Thoracic aorta (tissue), 2 donors: Measurements from ENCODE around the gene RAD54L. TPM values are rescaled to one million over a fixed set of nuclear protein-coding genes. Genes with fewer than 3 reads are reported as not detected.
"Not testable (repeated sequence)": the region's sequence is repeated elsewhere in the genome, so short reads cannot be mapped to it uniquely, and the experiment has no call there.

Experiments
- ATAC-seq: fragments of 150-250 bp; one replicate; pipeline ENCODE4 v1.8.0; 2017; ENCODE audit warnings: low read depth; ENCODE audit not compliant: insufficient number of reproducible peaks, low FRiP score
- DNase-seq: peaks from one replicate; pipeline ENCODE4 v3.0.0-alpha.2; 2020; ENCODE audit warnings: low spot score
- H3K27ac ChIP-seq, 2 donors: fragments of 200-600 bp; sonication (generic); 1 replicate in 1 of 2; 2 replicates in 1 of 2; pipeline ENCODE4 v1.5.1; 2016; ENCODE audit warnings: mild to moderate bottlenecking in 2 of 2, moderate library complexity in 2 of 2
- H3K27me3 ChIP-seq: fragments of 200-600 bp; sonication (generic); replicated peaks from 2 replicates; pipeline ENCODE4 v1.6.0; 2016; ENCODE audit warnings: mild to moderate bottlenecking; ENCODE audit not compliant: insufficient read depth
- H3K36me3 ChIP-seq: fragments of 200-600 bp; sonication (generic); one replicate; pipeline ENCODE4 v1.5.1; 2016
- H3K4me1 ChIP-seq, 2 donors: fragments of 200-600 bp; sonication (generic); 1 replicate in 1 of 2; 2 replicates in 1 of 2; pipeline versions ENCODE4 v1.5.1 to v1.6.0; 2016; ENCODE audit warnings: low read depth in 2 of 2, mild to moderate bottlenecking in 1 of 2; ENCODE audit not compliant: control insufficient read depth in 1 of 2
- H3K4me3 ChIP-seq: fragments of 200-600 bp; sonication (generic); 2 replicates; pipeline ENCODE4 v1.5.1; 2016; ENCODE audit warnings: mild to moderate bottlenecking
- H3K9me3 ChIP-seq: fragments of 200-600 bp; sonication (generic); 2 replicates; pipeline ENCODE4 v1.5.1; 2016
- CTCF ChIP-seq: fragments of 200-600 bp; sonication (generic); IDR thresholded peaks from one replicate; pipeline ENCODE4 v1.5.1; 2019; ENCODE audit warnings: antibody characterized with exemption
- total RNA-seq, 2 donors: library from RNA; depleted of rRNA; stranded (reverse); fragments of >200 nt; gene quantifications; one replicate each; pipeline versions ENCODE4 v1.1.0 to v1.2.3, GENCODE V29; 2016

The RAD54L gene
- total RNA-seq, 2 donors from 2014 or later, result 0.68 to 4.1 TPM

- no peaks in the 10 kb centered on the region for H3K27me3 ChIP-seq
- H3K4me3 ChIP-seq, result no peak overlapping the region
- peaks cover 3 to 10% of the 10 kb centered on the region in 2 donors for H3K4me1 ChIP-seq
- peaks cover 3% of the 10 kb centered on the region for H3K36me3 ChIP-seq
- no peaks in the 10 kb centered on the region for H3K9me3 ChIP-seq
- ATAC-seq (no peak), DNase-seq (no peak)
- TF ChIP-seq CTCF, result no peak
- no peak overlapping the region for H3K27ac ChIP-seq
Observed at GRCh38 chr1:46221749-46222148, 25.8 kb upstream of the RAD54L start.

- H3K27ac ChIP-seq, DNase-seq, H3K4me3 ChIP-seq, H3K9me3 ChIP-seq, H3K4me1 ChIP-seq, H3K36me3 ChIP-seq, H3K27me3 ChIP-seq, ATAC-seq: not testable (repeated sequence)
Observed at GRCh38 chr1:46223055-46223454, 24.5 kb upstream of the RAD54L start.

DNA sequence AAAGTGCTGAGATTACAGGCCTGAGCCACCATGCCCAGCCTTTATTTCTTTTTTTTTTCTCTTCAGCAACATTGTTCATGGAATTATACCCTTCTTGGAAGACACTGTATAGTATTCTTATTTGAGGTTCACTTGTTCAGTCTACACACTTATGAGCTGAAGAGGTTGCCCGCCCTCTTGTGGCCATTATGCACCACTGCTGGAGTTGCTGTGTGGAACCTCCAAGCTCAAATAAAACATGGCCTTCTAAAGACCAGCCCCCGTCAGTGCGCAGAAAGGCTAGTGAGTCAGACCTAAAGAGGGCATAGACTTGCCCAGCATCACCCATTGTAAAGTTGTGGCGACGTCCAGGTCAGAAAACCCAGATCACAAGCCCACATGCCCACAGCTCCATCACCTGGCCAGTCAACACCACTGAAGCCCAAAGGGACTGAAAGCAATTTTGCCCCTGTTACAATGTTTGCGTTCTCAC is 24.1 kb upstream of the RAD54L start:
- Histone ChIP-seq H3K4me1 (peaks cover 3 to 10% of the 10 kb centered on the region in 2 donors), H3K27ac (peak overlapping the region in 1 of 2 donors; percentile 18), H3K27me3 (no peaks in the 10 kb centered on the region), H3K4me3 (no peak overlapping the region), H3K36me3 (no peaks in the 10 kb centered on the region), H3K9me3 (no peaks in the 10 kb centered on the region)
- ATAC-seq (peak; percentile 83), DNase-seq (no peak)
- peak; percentile 92 for TF ChIP-seq CTCF

GRCh38 chr1:46224966-46225365 is 22.6 kb upstream of the RAD54L start:
- no peaks in the 10 kb centered on the region for H3K36me3 ChIP-seq
- H3K27me3 ChIP-seq, result no peaks in the 10 kb centered on the region
- peaks cover 3 to 10% of the 10 kb centered on the region in 2 donors for H3K4me1 ChIP-seq
- no peak overlapping the region for H3K27ac ChIP-seq
- ATAC-seq (no peak), DNase-seq (no peak)
- TF ChIP-seq CTCF, result no peak
- H3K9me3 ChIP-seq, result no peaks in the 10 kb centered on the region
- H3K4me3 ChIP-seq, result no peak overlapping the region

DNA sequence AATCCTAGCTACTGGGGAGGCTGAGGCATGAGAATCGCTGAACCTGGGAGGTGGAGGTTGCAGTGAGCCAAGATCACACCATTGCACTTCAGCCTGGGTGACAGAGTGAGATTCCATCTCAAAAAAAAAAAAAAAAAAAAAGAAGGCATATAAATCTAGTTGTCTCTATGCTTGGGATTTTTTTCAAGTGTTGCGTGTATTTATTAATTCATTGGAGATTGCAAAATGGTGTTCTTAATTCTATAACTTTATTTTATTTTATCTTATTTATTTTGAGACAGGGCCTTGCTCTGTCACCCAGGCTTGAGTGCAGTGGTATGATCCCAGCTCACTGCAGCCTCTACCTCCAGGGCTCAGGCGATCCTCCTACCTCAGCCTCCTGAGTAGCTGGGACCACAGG is 16.3 kb upstream of the RAD54L start:
- DNase-seq, ATAC-seq, H3K27me3 ChIP-seq, H3K4me3 ChIP-seq, H3K27ac ChIP-seq, H3K9me3 ChIP-seq, H3K36me3 ChIP-seq, H3K4me1 ChIP-seq: not testable (repeated sequence)

- Histone ChIP-seq H3K27ac (no peak overlapping the region), H3K4me3 (no peak overlapping the region), H3K36me3 (no peaks in the 10 kb centered on the region), H3K4me1 (no peaks in the 10 kb centered on the region), H3K9me3 (peaks cover 5% of the 10 kb centered on the region), H3K27me3 (no peaks in the 10 kb centered on the region)
- TF ChIP-seq CTCF, result no peak
- ATAC-seq (no peak), DNase-seq (no peak)
Observed at GRCh38 chr1:46236882-46237281, 10.7 kb upstream of the RAD54L start.

DNA sequence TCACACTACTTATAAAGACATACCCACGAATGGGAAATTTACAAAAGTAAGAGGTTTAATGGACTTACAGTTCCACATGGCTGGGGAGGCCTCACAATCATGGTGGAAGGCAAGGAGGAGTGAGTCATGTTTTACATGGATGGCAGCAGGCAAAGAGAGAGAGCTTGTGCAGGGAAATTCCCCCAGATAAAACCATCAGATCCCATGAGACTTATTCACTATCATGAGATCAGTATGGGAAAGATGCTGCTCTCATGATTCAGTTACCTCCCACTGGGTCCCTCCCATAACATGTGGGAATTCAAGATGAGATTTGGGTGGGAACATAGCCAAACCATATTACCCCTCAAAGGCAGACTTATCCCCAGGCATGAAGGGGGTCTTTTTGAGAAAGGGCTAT is 8.7 kb upstream of the RAD54L start:
- H3K27ac ChIP-seq, DNase-seq, H3K36me3 ChIP-seq, H3K27me3 ChIP-seq, ATAC-seq, H3K4me3 ChIP-seq, H3K4me1 ChIP-seq, H3K9me3 ChIP-seq: not testable (repeated sequence)

- ATAC-seq, result not testable (repeated sequence)
Observed at GRCh38 chr1:46241733-46242132, 5.8 kb upstream of the RAD54L start.

More at GRCh38 chr1:46241733-46242132, 5.8 kb upstream of the RAD54L start:
- not testable (repeated sequence) for H3K9me3 ChIP-seq, H3K27me3 ChIP-seq, H3K27ac ChIP-seq, DNase-seq, H3K4me3 ChIP-seq, H3K36me3 ChIP-seq, H3K4me1 ChIP-seq
